Liver (tissue), 9 donors: ENCODE data around the gene GPHN. TPM values are rescaled to one million over a fixed set of nuclear protein-coding genes. Genes with fewer than 3 reads are reported as not detected.

Experiments used
- DNase-seq: peaks from one replicate; pipeline ENCODE4 v3.0.0-alpha.2; 2017; ENCODE audit warnings: low spot score
- H3K27ac ChIP-seq, 2 donors: one replicate each; pipeline ENCODE4 v1.7.0; 2013; ENCODE audit warnings: inconsistent platforms in 2 of 2, low read length in 2 of 2, control low read depth in 1 of 2, low read depth in 1 of 2, mild to moderate bottlenecking in 1 of 2
- H3K27me3 ChIP-seq, 4 donors: one replicate each; pipeline versions ENCODE4 v1.6.1 to v1.7.0; 2013; ENCODE audit warnings: low read length in 3 of 4, inconsistent platforms in 1 of 4, mild to moderate bottlenecking in 1 of 4, moderate library complexity in 1 of 4; ENCODE audit not compliant: control insufficient read depth in 4 of 4, insufficient read depth in 4 of 4
- H3K36me3 ChIP-seq, 4 donors: one replicate each; pipeline versions ENCODE4 v1.6.1 to v1.7.0; 2013; ENCODE audit warnings: low read length in 3 of 4, mild to moderate bottlenecking in 3 of 4, low read depth in 1 of 4, moderate library complexity in 1 of 4; ENCODE audit not compliant: control insufficient read depth in 4 of 4, insufficient read depth in 3 of 4
- H3K4me1 ChIP-seq, 4 donors: one replicate each; pipeline versions ENCODE4 v1.6.1 to v1.7.0; 2013; ENCODE audit warnings: low read length in 3 of 4, mild to moderate bottlenecking in 3 of 4, moderate library complexity in 1 of 4; ENCODE audit not compliant: control insufficient read depth in 4 of 4, insufficient read depth in 4 of 4
- H3K4me3 ChIP-seq, 3 donors: one replicate each; pipeline versions ENCODE4 v1.6.1 to v1.7.0; 2013; ENCODE audit warnings: low read length in 3 of 3, control low read depth in 1 of 3, low read depth in 1 of 3, mild to moderate bottlenecking in 1 of 3
- H3K9ac ChIP-seq, 2 donors: one replicate each; pipeline ENCODE4 v1.7.0; 2013; ENCODE audit warnings: low read length in 2 of 2, mild to moderate bottlenecking in 2 of 2, moderate library complexity in 2 of 2, control low read depth in 1 of 2, low read depth in 1 of 2
- H3K9me3 ChIP-seq, 4 donors: one replicate each; pipeline versions ENCODE4 v1.6.1 to v1.7.0; 2013; ENCODE audit warnings: low read length in 3 of 4; ENCODE audit not compliant: control insufficient read depth in 4 of 4
- EGR1 ChIP-seq, 2 donors: IDR thresholded peaks; 2 replicates each; pipeline ENCODE4 v1.6.1; 2016 to 2018; ENCODE audit warnings: antibody characterized with exemption in 2 of 2, low read depth in 2 of 2
- FOXA1 ChIP-seq: IDR thresholded peaks from 2 replicates; pipeline ENCODE4 v1.6.1; 2016; ENCODE audit warnings: antibody characterized with exemption
- FOXA2 ChIP-seq: IDR thresholded peaks from 2 replicates; pipeline ENCODE4 v1.6.1; 2016; ENCODE audit warnings: antibody characterized with exemption
- GABPA ChIP-seq, 2 donors: IDR thresholded peaks in 1 of 2; conservative IDR thresholded peaks in 1 of 2; 2 replicates each; pipeline ENCODE4 v1.6.1; 2016; ENCODE audit warnings: antibody characterized with exemption in 2 of 2, mild to moderate bottlenecking in 1 of 2, moderate library complexity in 1 of 2
- HNF4A ChIP-seq, 2 donors: conservative IDR thresholded peaks; 2 replicates each; pipeline ENCODE4 v1.6.1; 2016; ENCODE audit warnings: antibody characterized with exemption in 2 of 2, mild to moderate bottlenecking in 2 of 2
- HNF4G ChIP-seq: IDR thresholded peaks from 2 replicates; pipeline ENCODE4 v1.6.1; 2016; ENCODE audit warnings: antibody characterized with exemption
- JUND ChIP-seq, 2 donors: IDR thresholded peaks; 2 replicates each; pipeline ENCODE4 v1.6.1; 2016; ENCODE audit warnings: antibody characterized with exemption in 2 of 2
- NR2F2 ChIP-seq: IDR thresholded peaks from 2 replicates; pipeline ENCODE4 v1.6.1; 2016; ENCODE audit warnings: antibody characterized with exemption
- RAD21 ChIP-seq, 2 donors: IDR thresholded peaks; 2 replicates each; pipeline ENCODE4 v1.6.1; 2016; ENCODE audit warnings: antibody characterized with exemption in 2 of 2, mild to moderate bottlenecking in 2 of 2
- RXRA ChIP-seq, 2 donors: IDR thresholded peaks; 2 replicates each; pipeline ENCODE4 v1.6.1; 2017 to 2018; ENCODE audit warnings: antibody characterized with exemption in 2 of 2, mild to moderate bottlenecking in 1 of 2
- SP1 ChIP-seq: IDR thresholded peaks from 2 replicates; pipeline ENCODE4 v1.6.1; 2018; ENCODE audit warnings: antibody characterized with exemption, mild to moderate bottlenecking
- TAF1 ChIP-seq: conservative IDR thresholded peaks from 2 replicates; pipeline ENCODE4 v1.6.1; 2016; ENCODE audit warnings: antibody characterized with exemption, mild to moderate bottlenecking
- YY1 ChIP-seq: IDR thresholded peaks from 2 replicates; pipeline ENCODE4 v1.6.1; 2016; ENCODE audit warnings: antibody characterized with exemption, mild to moderate bottlenecking
- WGBS: extraction: QIAGEN DNeasy Blood & Tissue Kit; methylation state at CpG from one replicate; pipeline ENCODE4 v1.1.7; 2013; 5-methylcytosine and 5-hydroxymethylcytosine counted together
- polyA plus RNA-seq, 2 donors: library from polyadenylated mRNA; stranded (reverse) in 1 of 2; unstranded in 1 of 2; fragments of 200-250 nt in 1 of 2; fragments of >200 nt in 1 of 2; fragmentation: Nextera tagmentation in 1 of 2; extraction: Ambion mirVana in 1 of 2; gene quantifications; one replicate each; pipeline versions ENCODE4 v1.2.1 to v1.2.3, GENCODE V29; 2013 to 2015
- total RNA-seq, 2 donors: library from RNA; depleted of rRNA; stranded (reverse); fragments of >200 nt; gene quantifications; one replicate each; pipeline ENCODE4 v1.2.3, GENCODE V29; 2014
- TF ChIP-seq, protein P1 (sequence below): fragments of 150-350 bp; IDR thresholded peaks from 2 replicates; pipeline ENCODE4 v1.5.1; 2017; ENCODE audit warnings: improper control_type of control experiment, low read depth, low read length; ENCODE audit not compliant: missing input control
- TF ChIP-seq, protein P2 (sequence below): IDR thresholded peaks from 2 replicates; pipeline ENCODE4 v1.6.1; 2016; ENCODE audit warnings: antibody characterized with exemption
- TF ChIP-seq, protein P3 (sequence below): IDR thresholded peaks from 2 replicates; pipeline ENCODE4 v1.6.1; 2016; ENCODE audit warnings: antibody characterized with exemption
- TF ChIP-seq, protein P4 (sequence below): IDR thresholded peaks from 2 replicates; pipeline ENCODE4 v1.6.1; 2016; ENCODE audit warnings: antibody characterized with exemption
- TF ChIP-seq, protein P5 (sequence below): IDR thresholded peaks from 2 replicates; pipeline ENCODE4 v1.6.1; 2016; ENCODE audit warnings: antibody characterized with exemption, mild to moderate bottlenecking
- donor health status: healthy.
- donor health status: healthy.
- donor health status: healthy.
- donor health status: healthy.
- donor health status: healthy.

Gene GPHN
- total and polyA plus RNA-seq, 4 donors = 18.4 to 76.4 (median 47.4) TPM

DNA sequence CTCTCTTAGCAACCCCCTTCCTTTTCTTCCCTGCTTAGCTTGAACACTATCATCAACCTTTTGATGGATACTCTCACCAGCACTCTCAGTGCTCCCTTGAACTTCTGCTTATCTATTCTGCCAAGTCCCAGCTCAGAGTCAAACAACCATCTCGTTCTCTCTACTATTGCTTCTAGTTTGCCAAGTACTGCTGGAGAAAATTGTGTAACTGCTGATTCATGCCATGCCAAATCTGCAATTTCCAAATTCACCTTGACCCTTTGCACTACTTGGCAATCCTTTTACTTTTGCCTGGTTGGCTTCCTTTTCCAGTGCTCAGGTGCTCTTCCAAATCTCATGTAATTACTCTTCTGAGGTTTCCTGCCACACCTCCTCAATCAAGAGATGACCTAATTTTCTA is 24.6 kb upstream of the GPHN start:
- no peak for DNase-seq

More for the DNA sequence above, 24.6 kb upstream of the GPHN start:
- WGBS = 19% methylated on average over 1 of the region's 1 CpG
- Histone ChIP-seq H3K4me3 (no peak overlapping the region), H3K4me1 (peaks cover 10 to 31% (median 24%) of the 10 kb centered on the region in 4 donors), H3K27ac (peak overlapping the region; percentile 34 to 54), H3K27me3 (no peaks in the 10 kb centered on the region), H3K9ac (no peak overlapping the region), H3K36me3 (no peaks in the 10 kb centered on the region), H3K9me3 (no peaks in the 10 kb centered on the region)
- TF ChIP-seq, protein P1, sequence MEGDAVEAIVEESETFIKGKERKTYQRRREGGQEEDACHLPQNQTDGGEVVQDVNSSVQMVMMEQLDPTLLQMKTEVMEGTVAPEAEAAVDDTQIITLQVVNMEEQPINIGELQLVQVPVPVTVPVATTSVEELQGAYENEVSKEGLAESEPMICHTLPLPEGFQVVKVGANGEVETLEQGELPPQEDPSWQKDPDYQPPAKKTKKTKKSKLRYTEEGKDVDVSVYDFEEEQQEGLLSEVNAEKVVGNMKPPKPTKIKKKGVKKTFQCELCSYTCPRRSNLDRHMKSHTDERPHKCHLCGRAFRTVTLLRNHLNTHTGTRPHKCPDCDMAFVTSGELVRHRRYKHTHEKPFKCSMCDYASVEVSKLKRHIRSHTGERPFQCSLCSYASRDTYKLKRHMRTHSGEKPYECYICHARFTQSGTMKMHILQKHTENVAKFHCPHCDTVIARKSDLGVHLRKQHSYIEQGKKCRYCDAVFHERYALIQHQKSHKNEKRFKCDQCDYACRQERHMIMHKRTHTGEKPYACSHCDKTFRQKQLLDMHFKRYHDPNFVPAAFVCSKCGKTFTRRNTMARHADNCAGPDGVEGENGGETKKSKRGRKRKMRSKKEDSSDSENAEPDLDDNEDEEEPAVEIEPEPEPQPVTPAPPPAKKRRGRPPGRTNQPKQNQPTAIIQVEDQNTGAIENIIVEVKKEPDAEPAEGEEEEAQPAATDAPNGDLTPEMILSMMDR = no peak
- TF ChIP-seq HNF4A (conservative IDR thresholded peaks at IDR 0.05) = peak; percentile 86 to 93
- TF ChIP-seq YY1 = peak; percentile 71
- peak; percentile 45 for TF ChIP-seq FOXA2
- TF ChIP-seq, protein P2, sequence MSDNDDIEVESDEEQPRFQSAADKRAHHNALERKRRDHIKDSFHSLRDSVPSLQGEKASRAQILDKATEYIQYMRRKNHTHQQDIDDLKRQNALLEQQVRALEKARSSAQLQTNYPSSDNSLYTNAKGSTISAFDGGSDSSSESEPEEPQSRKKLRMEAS = peak; percentile 80
- TF ChIP-seq EGR1 (IDR thresholded peaks at IDR 0.05; ENCODE audit: low read depth in 2 of 2) = peak in 1 of 2 donors; percentile 72
- TF ChIP-seq, protein P3, sequence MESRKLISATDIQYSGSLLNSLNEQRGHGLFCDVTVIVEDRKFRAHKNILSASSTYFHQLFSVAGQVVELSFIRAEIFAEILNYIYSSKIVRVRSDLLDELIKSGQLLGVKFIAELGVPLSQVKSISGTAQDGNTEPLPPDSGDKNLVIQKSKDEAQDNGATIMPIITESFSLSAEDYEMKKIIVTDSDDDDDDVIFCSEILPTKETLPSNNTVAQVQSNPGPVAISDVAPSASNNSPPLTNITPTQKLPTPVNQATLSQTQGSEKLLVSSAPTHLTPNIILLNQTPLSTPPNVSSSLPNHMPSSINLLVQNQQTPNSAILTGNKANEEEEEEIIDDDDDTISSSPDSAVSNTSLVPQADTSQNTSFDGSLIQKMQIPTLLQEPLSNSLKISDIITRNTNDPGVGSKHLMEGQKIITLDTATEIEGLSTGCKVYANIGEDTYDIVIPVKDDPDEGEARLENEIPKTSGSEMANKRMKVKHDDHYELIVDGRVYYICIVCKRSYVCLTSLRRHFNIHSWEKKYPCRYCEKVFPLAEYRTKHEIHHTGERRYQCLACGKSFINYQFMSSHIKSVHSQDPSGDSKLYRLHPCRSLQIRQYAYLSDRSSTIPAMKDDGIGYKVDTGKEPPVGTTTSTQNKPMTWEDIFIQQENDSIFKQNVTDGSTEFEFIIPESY = peak; percentile 93
- TF ChIP-seq, protein P4, sequence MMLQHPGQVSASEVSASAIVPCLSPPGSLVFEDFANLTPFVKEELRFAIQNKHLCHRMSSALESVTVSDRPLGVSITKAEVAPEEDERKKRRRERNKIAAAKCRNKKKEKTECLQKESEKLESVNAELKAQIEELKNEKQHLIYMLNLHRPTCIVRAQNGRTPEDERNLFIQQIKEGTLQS = peak; percentile 88
- TF ChIP-seq NR2F2 = peak; percentile 71
- TF ChIP-seq RXRA (IDR thresholded peaks at IDR 0.05) = peak; percentile 98
- TF ChIP-seq HNF4G = peak; percentile 40
- peak; percentile 57 for TF ChIP-seq FOXA1
- TF ChIP-seq, protein P5, sequence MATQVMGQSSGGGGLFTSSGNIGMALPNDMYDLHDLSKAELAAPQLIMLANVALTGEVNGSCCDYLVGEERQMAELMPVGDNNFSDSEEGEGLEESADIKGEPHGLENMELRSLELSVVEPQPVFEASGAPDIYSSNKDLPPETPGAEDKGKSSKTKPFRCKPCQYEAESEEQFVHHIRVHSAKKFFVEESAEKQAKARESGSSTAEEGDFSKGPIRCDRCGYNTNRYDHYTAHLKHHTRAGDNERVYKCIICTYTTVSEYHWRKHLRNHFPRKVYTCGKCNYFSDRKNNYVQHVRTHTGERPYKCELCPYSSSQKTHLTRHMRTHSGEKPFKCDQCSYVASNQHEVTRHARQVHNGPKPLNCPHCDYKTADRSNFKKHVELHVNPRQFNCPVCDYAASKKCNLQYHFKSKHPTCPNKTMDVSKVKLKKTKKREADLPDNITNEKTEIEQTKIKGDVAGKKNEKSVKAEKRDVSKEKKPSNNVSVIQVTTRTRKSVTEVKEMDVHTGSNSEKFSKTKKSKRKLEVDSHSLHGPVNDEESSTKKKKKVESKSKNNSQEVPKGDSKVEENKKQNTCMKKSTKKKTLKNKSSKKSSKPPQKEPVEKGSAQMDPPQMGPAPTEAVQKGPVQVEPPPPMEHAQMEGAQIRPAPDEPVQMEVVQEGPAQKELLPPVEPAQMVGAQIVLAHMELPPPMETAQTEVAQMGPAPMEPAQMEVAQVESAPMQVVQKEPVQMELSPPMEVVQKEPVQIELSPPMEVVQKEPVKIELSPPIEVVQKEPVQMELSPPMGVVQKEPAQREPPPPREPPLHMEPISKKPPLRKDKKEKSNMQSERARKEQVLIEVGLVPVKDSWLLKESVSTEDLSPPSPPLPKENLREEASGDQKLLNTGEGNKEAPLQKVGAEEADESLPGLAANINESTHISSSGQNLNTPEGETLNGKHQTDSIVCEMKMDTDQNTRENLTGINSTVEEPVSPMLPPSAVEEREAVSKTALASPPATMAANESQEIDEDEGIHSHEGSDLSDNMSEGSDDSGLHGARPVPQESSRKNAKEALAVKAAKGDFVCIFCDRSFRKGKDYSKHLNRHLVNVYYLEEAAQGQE = peak; percentile 83
- peak; percentile 94 for TF ChIP-seq SP1
- TF ChIP-seq RAD21 (IDR thresholded peaks at IDR 0.05) = peak; percentile 57 to 65
- peak; percentile 88 to 94 for TF ChIP-seq JUND (IDR thresholded peaks at IDR 0.05)
- no peak for TF ChIP-seq TAF1
- peak in 1 of 2 donors; percentile 57 for TF ChIP-seq GABPA (IDR thresholded peaks at IDR 0.05 in 1 of 2, conservative IDR thresholded peaks at IDR 0.05 in 1 of 2)
